Subcutaneous adipose tissue (tissue), 4 donors: ENCODE results near the gene FGD6. TPM values are rescaled to one million over a fixed set of nuclear protein-coding genes. Genes with fewer than 3 reads are reported as not detected.

Experiments used
- total RNA-seq, 4 donors: library from RNA; depleted of rRNA; stranded (reverse); fragments of >200 nt; gene quantifications; one replicate each; pipeline ENCODE4 v1.1.0, GENCODE V29; 2016
- TF ChIP-seq, protein P1 (sequence below): fragments of 450-650 bp; IDR thresholded peaks from one replicate; pipeline ENCODE4 v1.5.1; 2016; ENCODE audit warnings: low read depth, mild to moderate bottlenecking, control low read depth, antibody characterized with exemption, moderate library complexity

FGD6 gene
- total RNA-seq, result 10 to 100 TPM in 1 of 4 donors, 1 to 10 TPM in 3; 3.4 to 13.8 (median 7.6) TPM

DNA sequence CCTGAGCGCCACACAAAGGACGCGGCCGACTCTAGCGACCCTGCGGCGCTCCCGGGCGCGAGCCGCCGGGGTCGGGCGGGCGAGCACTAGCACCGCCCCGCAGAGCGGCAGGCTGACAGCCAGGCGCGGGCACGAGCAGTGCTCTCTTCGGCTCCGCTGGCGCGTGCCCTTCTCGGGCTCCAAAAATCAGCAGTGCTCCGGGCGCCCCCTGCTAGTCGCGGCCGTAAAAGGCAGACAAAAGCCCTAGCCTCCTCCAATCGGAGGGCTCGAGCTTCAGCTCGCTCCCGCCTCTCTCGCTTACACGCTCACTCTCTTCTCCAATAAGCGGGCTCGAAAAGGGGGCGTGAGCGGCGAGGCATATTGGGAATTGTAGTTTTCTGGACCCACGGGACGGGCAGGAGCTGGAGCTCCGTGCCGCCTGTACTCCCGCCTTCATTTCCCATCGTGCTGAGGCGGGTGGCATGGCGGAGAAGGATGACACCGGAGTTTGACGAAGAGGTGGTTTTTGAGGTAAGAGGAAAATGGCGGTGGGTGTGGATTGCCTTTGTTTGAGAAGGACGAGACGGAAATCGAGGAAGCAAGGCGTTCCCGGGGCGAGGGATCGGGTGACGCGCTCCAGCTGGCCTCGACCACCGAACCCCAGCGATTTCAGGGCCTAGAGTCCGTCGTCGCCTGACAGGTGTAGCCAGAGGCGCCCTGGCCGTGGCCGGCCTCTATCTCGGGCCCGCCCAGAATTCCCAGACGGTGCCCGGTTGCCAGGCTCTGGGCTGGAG is at the start of gene FGD6, which contains the start of gene VEZT:
Gene FGD6, minus strand, starts transcription at position 91 of the 773 bp plus-strand sequence. CDS start 227 bp downstream, outside the sequence.
Gene VEZT, plus strand, starts transcription at position 431 of the 773 bp plus-strand sequence. Its CDS starts 44 bp downstream, at position 475.
- TF ChIP-seq, protein P1, sequence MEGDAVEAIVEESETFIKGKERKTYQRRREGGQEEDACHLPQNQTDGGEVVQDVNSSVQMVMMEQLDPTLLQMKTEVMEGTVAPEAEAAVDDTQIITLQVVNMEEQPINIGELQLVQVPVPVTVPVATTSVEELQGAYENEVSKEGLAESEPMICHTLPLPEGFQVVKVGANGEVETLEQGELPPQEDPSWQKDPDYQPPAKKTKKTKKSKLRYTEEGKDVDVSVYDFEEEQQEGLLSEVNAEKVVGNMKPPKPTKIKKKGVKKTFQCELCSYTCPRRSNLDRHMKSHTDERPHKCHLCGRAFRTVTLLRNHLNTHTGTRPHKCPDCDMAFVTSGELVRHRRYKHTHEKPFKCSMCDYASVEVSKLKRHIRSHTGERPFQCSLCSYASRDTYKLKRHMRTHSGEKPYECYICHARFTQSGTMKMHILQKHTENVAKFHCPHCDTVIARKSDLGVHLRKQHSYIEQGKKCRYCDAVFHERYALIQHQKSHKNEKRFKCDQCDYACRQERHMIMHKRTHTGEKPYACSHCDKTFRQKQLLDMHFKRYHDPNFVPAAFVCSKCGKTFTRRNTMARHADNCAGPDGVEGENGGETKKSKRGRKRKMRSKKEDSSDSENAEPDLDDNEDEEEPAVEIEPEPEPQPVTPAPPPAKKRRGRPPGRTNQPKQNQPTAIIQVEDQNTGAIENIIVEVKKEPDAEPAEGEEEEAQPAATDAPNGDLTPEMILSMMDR, result no peak

DNA sequence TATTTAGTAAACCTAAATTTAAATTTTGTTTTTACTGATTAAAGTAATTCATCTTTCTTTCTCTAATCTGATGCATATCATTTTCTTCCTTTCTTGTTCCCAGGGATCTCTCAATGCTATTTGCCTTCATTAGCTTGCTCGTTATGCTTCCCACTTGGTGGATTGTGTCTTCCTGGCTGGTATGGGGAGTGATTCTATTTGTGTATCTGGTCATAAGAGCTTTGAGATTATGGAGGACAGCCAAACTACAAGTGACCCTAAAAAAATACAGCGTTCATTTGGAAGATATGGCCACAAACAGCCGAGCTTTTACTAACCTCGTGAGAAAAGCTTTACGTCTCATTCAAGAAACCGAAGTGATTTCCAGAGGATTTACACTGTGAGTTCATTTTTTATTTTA is 49.0 kb upstream of the FGD6 start:
- TF ChIP-seq, protein P1, result no peak

DNA sequence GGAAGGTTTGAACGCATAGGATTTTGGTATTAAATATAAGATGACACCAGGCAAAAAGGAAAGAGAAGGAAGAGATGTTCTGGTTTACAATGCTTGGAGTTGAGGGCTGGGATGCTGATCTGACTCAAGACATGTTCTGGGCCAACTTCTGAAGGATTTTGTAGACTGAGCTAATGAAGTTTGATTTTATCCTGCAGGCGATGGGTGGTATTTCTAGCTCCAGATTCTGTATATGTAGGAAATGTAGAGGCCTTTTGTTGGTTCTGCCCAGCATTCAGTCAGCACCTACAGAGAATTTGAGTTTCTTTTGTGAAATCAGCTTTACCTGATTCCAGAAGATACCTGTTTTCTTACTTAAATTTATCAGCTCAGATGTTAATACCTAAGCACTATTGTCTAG is 48.5 kb upstream of the FGD6 start:
- TF ChIP-seq, protein P1, result no peak

DNA sequence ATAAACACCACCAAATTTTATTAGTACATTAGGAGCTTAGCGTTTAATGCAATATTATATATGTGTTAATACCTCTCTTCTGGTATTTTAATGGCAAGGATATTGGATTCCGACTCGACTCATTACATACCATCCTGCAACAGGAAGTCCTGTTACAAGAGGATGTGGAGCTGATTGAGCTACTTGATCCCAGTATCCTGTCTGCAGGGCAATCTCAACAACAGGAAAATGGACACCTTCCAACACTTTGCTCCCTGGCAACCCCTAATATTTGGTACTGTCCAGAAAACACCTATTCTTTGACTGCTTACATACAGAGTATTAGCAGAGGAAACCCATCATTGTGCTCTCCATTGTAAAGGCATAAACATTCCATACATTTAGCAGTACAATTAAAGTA is 45.5 kb upstream of the FGD6 start:
- TF ChIP-seq, protein P1, result no peak

DNA sequence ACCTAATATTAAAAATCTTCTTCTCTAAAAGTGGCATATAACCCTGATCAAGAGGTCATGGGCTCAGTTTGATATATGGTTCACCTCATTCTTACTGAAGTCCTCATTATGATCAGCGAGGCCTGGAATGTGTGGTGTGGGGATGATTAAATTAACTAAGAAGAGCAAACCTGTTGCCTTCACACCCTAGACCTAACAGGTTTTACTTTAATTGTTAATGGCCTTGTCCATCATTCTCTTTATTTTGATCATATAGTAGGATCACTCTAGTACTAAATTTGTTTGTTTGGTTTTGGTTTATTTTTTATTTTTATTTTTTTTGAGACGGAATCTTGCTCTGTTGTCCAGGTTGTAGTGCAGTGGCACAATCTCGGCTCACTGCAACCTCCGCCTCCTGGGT is 43.8 kb upstream of the FGD6 start:
- TF ChIP-seq, protein P1, result no peak

DNA sequence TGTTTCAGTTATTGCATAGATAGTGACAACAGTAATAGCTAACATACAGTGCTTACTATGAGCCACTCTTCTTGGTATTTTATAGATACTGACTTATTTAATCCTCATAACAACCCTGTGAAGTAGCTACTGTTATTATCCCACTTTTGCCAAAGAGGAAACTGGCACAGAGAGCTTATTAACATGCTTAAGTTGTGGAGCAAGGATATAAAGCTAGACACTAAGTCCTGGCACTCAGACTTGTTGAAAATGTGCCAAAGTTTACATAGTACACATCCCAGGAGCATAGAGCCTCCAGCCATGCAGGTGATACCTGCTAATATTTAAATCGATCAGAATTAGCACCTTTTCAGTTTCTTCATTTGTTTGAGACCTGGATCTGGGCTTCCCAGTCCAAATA is 42.1 kb upstream of the FGD6 start:
- TF ChIP-seq, protein P1, result no peak

DNA sequence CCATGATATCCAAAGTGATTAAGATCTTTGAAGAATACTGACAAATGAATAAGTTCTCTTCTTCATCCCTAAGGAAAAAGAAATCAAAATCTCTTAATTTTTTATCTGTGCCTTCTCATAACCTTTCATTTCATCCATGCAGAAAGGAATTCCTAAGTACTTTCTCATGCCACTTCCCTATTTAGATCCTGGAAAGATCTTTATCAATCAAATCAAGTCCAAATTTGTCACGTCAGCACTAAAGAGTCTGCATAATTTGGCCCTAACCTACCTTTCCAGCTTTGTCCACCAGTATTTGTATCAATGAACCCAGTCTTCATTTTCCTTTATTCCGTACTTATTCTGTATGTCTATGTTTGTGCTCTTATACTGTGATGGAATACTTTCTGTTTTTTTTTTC is 41.5 kb upstream of the FGD6 start:
- TF ChIP-seq, protein P1, result no peak
